A549 treated with RU486 at 1 μM for 4 hours (cell line): Measurements from ENCODE around the gene LZTFL1. TPM values are rescaled to one million over a fixed set of nuclear protein-coding genes. Genes with fewer than 3 reads are reported as not detected.

ENCODE experiments used
- total RNA-seq: library from RNA; stranded (reverse); fragments of 200-300 nt; extraction: Qiagen RNA extraction; gene quantifications from 5 replicates; pipeline ENCODE4 v1.2.3, GENCODE V29; 2022; ENCODE audit warnings: low read depth

Gene LZTFL1, protein sequence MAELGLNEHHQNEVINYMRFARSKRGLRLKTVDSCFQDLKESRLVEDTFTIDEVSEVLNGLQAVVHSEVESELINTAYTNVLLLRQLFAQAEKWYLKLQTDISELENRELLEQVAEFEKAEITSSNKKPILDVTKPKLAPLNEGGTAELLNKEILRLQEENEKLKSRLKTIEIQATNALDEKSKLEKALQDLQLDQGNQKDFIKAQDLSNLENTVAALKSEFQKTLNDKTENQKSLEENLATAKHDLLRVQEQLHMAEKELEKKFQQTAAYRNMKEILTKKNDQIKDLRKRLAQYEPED
- 15.4 to 20.1 TPM (median 16.9 TPM) in 5 replicates for total RNA-seq

GRCh38 chr3:45841757-45842491 lies at the start of gene LZTFL1:
TSS of gene LZTFL1 (minus strand) at chr3:45842119. CDS start at chr3:45841991, 128 bp downstream.

DNA sequence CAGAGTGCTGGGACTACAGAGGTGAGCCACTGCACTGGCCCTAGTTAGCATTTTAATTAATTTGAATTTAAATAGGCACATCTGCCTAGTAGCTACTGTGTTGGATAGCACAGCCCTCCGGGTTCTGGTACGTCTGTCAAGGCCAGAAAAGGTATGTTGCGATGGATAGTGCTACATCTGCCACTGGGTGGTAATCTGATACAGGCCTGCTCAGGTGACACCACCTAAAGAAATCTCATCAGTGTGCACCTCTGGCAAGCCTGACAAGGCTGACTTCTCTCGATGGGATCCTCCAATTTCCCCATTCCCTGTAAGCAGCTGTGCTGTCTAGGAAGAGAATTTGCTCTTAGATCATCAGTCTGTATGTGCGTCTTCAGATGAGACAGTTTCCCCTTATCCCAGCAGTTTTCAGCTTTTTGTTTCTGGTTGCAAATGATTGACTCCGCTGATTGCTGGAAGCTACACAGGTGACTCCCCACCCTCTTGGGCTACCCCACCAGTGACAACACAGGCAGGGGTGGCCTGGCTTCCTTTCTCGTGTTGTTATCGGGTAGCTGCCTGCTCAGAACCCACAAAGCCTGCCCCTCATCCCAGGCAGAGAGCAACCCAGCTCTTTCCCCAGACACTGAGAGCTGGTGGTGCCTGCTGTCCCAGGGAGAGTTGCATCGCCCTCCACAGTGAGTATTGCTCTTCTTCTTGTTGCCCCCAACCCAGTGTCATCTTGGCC lies 44.2 kb upstream of the LZTFL1 start, which contains the start of gene CCR9:
Gene CCR9, plus strand, starts transcription at position 565 of the 727 bp plus-strand sequence. CDS start 8,391 bp downstream, outside the sequence.

DNA sequence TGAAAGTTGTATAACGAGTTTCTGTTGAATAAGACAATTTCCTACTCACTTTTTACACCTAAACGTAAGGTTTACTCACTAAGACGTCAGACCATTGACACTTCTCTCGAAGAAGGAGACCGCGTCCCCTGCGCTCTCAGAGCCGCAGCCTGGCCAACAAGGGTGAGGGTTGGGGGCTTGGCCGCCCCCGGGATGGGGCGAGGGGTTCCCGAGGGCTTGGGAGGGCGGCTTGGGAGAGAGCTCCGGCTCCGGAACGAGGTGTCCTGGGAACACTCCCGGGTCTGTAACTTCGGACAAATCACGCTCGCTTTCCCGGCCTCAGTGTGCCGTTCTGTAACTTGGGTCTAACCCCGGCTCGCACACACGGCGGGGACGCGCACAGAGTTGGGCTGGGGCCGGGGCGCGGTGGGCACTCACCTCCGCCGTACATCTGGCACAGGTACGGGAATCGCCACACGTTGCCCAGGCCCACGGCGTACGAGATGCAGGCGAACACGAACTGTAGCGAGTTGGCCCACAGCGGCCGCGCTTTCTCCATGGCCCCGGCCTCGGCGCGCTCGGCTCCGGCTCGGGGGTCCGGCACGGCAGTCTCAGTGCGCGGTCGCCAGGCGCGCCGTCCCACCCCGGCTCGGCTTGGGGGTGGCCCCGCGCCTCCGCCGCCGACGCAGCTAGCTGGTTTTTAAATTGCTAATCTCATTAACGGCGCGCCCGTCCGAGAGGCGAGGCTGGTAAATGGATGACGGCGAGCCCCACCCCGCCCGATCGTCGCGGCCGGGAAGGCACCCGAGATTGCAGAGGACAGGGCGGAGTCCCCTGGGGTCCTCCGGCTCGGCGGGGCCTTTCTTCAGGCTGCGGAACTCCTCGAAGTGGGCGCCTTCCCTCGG lies 45.8 kb downstream of the LZTFL1 start, which contains the start of gene SLC6A20:
Gene SLC6A20, minus strand, starts transcription at position 655 of the 884 bp plus-strand sequence. Its CDS starts 117 bp downstream, at position 538.

Other genes starting within 250 kb of the LZTFL1 start
- gene LIMD1, start 247.4 kb downstream of the LZTFL1 start, total RNA-seq = 12.1 to 19.9 TPM (median 16.5 TPM) in 5 replicates
- gene SACM1L, start 152.7 kb downstream of the LZTFL1 start, total RNA-seq = 11.9 to 17.4 TPM (median 15.8 TPM) in 5 replicates
- gene SLC6A20, start 45.6 kb downstream of the LZTFL1 start, total RNA-seq = 0.01 to 0.05 TPM (median 0.03 TPM) in 3 of 5 replicates, not detected in the others
- not detected in 5 replicates for gene CCR9, start 44.4 kb upstream of the LZTFL1 start, total RNA-seq
- not detected in 5 replicates for gene CXCR6, start 101.3 kb upstream of the LZTFL1 start, total RNA-seq
- gene FYCO1, start 153.7 kb upstream of the LZTFL1 start, total RNA-seq = 4.5 to 5.9 TPM (median 5.3 TPM) in 5 replicates
- gene XCR1, start 185.4 kb upstream of the LZTFL1 start, total RNA-seq = not detected in 5 replicates